NB4 (cell line): ENCODE data around the gene CD74.

ENCODE experiments used
- DNase-seq: peaks from one replicate; pipeline ENCODE4 v3.0.0; 2010; ENCODE audit warnings: low read depth
- H3K4me3 ChIP-seq: one replicate; pipeline ENCODE4 v1.5.1; 2011; ENCODE audit warnings: mild to moderate bottlenecking, low read depth, low read length, moderate library complexity
- CTCF ChIP-seq: IDR thresholded peaks from one replicate; pipeline ENCODE4 v1.5.1; 2012; ENCODE audit warnings: low read depth, low read length
- MAX ChIP-seq: IDR thresholded peaks from 2 replicates; pipeline ENCODE4 v1.6.1; 2011; ENCODE audit warnings: low read depth, low read length
- MYC ChIP-seq: IDR thresholded peaks from 2 replicates; pipeline ENCODE4 v1.6.1; 2011; ENCODE audit warnings: low read depth, low read length
- POLR2A ChIP-seq: IDR thresholded peaks from 2 replicates; pipeline ENCODE4 v1.6.1; 2011; ENCODE audit warnings: mild to moderate bottlenecking; ENCODE audit not compliant: insufficient read length; ENCODE audit errors: extremely low read depth

Gene CD74

DNA sequence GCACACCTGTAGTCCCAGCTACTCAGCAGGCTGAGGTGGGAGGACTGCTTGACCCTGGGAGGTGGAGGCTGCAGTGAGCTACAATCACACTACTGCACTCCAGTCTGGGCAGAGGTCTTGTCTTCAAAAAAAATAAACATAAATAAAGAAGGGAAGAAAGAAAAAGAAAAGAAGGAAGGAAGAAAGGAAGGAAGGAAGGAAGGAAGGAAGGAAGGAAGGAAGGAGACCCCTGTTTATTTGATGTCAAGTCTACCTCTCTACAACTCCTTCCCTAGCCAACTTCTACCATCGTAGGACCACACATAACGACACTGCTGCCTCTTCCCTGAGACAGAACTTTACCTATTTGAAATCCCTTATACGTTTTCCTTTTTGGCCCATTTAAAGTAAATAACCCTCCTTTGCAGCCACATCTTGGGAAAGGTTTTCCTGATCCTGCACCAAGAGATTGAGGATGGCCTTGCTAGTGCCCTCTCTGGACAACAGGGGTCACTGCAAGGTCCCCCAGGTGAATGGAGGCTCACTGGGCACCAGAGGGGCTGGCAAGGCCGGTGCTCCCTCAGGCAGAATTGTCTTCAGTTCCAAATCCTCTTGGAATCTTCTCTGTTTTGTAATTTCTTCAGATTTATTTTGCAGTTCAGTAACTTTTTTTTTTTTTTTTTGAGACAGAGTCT lies 26.3 kb upstream of the CD74 start:
- H3K4me3 ChIP-seq, result no peak overlapping the region
- DNase-seq, result peak; percentile 43
- TF ChIP-seq CTCF (peak; percentile 69), POLR2A (no peak)

GRCh38 chr5:150436141-150436680 lies 23.5 kb upstream of the CD74 start:
- H3K4me3 ChIP-seq, result no peak overlapping the region
- peak; percentile 66; the same call in 1 of the 2 replicates for TF ChIP-seq MYC
- TF ChIP-seq MAX, result peak; percentile 77
- peak; percentile 65 for TF ChIP-seq CTCF
- no peak for TF ChIP-seq POLR2A

DNA sequence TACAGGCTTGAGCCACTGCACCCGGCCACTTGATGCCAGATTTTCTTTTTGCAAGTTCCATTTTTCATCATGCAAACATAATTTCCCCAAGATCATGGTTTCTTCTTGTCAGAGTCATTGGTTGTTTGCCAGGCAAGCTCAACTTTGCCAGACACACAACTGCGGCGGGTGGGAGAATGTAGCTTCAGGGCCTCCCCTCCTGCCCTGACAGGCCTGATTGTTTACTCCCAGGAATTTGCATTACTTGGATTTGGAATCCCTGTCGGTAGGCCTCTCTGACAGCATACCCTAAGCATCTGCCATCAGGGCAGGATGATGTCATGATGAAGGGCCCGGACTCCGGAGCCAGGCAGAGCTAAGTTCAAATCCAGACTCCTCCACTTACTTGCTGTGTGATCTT lies 21.8 kb upstream of the CD74 start:
- H3K4me3 ChIP-seq, result no peak overlapping the region
- DNase-seq, result no peak
- TF ChIP-seq MAX (no peak), POLR2A (no peak), MYC (no peak), CTCF (no peak)

More at GRCh38 chr5:150436141-150436680, 23.5 kb upstream of the CD74 start:
- peak; percentile 88 for DNase-seq

GRCh38 chr5:150431574-150431973 lies 18.9 kb upstream of the CD74 start:
- TF ChIP-seq MAX (no peak), POLR2A (no peak), MYC (no peak), CTCF (no peak)
- H3K4me3 ChIP-seq, result no peak overlapping the region
- DNase-seq, result no peak

DNA sequence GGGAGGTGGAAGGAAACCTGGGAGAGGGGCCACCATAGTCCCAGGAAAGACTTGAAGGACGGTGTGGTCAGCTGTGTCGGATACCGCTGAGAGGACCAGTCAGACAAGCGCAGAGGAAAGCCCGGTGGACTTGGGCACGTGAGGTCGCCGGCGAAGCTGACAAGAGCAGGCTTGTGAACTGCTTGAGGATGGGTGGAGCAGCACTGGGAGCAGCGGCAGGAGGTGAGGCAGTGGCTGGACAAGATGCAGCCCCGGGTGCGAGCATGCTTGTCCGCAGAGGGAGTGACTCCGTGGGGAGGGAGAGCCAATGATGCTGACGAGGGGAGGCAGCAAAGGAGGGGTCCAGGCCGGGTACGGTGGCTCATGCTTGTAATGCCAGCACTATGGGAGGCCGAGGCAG lies 18.3 kb upstream of the CD74 start:
- TF ChIP-seq CTCF (no peak), POLR2A (no peak)
- DNase-seq, result no peak
- H3K4me3 ChIP-seq, result no peak overlapping the region

- TF ChIP-seq POLR2A, result no peak
- no peak for TF ChIP-seq MYC
- no peak for TF ChIP-seq CTCF
- TF ChIP-seq MAX, result no peak
- H3K4me3 ChIP-seq, result no peak overlapping the region
- no peak for DNase-seq
These were observed 16.7 kb upstream of the CD74 start for GRCh38 chr5:150429410-150429873.
